Measurements from ENCODE around the gene C19orf67. TPM values are rescaled to one million over a fixed set of nuclear protein-coding genes. Genes with fewer than 3 reads are reported as not detected.
"Not testable (repeated sequence)": the region's sequence is repeated elsewhere in the genome, so short reads cannot be mapped to it uniquely, and the experiment has no call there.

C19orf67 gene
- total RNA-seq, 1 experiment from 2014 or later = not detected

DNA sequence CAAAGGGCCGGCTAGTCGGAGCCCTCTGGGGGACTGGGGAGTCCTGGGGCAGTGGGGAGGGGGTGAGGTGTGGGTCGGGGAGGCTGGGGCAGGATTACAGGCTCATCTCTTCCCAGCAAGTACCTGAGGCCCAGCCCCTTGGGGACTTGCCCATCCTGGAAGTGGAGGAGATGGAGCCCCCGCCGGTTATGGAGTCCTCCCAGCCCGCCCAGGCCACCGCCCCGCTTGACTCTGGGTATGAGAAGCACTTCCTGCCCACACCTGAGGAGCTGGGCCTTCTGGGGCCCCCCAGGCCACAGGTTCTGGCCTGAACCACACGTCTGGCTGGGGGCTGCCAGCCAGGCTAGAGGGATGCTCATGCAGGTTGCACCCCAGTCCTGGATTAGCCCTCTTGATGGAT is 33.6 kb downstream of the C19orf67 start:
- no peaks in the 10 kb centered on the region for H3F3A ChIP-seq (ENCODE audit: low read length, unreplicated experiment)
- POLR2A ChIA-PET (ENCODE audit: unreplicated experiment) = interaction anchor here (0.6 kb wide), 1 partner anchor 201 kb away, joined by 4 read pairs; no protein-coding TSS in a partner anchor
- DNase-seq (no peak), ATAC-seq (no peak)
- no peak overlapping the region for H3K4me3 ChIP-seq (ENCODE audit: low read length)
- H4K20me1 ChIP-seq (ENCODE audit: low read length) = no peaks in the 10 kb centered on the region
- no TSS peak for BruUV-seq (replicated peaks)
- H3K79me2 ChIP-seq (ENCODE audit: low read length) = no peaks in the 10 kb centered on the region
- TF ChIP-seq EZH2 (IDR thresholded peaks at IDR 0.05; ENCODE audit: low read length, unreplicated experiment) (no peak), EZH2phosphoT487 (IDR thresholded peaks at IDR 0.05; ENCODE audit: borderline replicate concordance, low read length) (no peak)
- TF ChIP-seq, protein P1, sequence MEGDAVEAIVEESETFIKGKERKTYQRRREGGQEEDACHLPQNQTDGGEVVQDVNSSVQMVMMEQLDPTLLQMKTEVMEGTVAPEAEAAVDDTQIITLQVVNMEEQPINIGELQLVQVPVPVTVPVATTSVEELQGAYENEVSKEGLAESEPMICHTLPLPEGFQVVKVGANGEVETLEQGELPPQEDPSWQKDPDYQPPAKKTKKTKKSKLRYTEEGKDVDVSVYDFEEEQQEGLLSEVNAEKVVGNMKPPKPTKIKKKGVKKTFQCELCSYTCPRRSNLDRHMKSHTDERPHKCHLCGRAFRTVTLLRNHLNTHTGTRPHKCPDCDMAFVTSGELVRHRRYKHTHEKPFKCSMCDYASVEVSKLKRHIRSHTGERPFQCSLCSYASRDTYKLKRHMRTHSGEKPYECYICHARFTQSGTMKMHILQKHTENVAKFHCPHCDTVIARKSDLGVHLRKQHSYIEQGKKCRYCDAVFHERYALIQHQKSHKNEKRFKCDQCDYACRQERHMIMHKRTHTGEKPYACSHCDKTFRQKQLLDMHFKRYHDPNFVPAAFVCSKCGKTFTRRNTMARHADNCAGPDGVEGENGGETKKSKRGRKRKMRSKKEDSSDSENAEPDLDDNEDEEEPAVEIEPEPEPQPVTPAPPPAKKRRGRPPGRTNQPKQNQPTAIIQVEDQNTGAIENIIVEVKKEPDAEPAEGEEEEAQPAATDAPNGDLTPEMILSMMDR (conservative IDR thresholded peaks at IDR 0.05; ENCODE audit: low read depth, low read length) = no peak
- H3K9me2 ChIP-seq (replicated peaks; ENCODE audit: low read length) = no peaks in the 10 kb centered on the region
- no peak overlapping the region for H3K9ac ChIP-seq (ENCODE audit: low read length)
- peaks cover 6% of the 10 kb centered on the region for H3K36me3 ChIP-seq (ENCODE audit: low read depth, low read length)
- peaks cover 4% of the 10 kb centered on the region; the same call in 1 of the 2 replicates for H3K9me3 ChIP-seq (ENCODE audit: low read length)
- no peaks in the 10 kb centered on the region for H3K4me1 ChIP-seq (ENCODE audit: insufficient read depth, low read length)
- CTCF ChIA-PET = no interaction called here
- H3K27ac ChIP-seq (ENCODE audit: low read length) = no peak overlapping the region
- intact Hi-C loops (cut with micrococcal nuclease) = no loop called here
- H3K4me2 ChIP-seq (ENCODE audit: low read length) = no peak overlapping the region
- no peaks in the 10 kb centered on the region for H3K27me3 ChIP-seq (ENCODE audit: low read length)
- no peak overlapping the region for H2AFZ ChIP-seq (ENCODE audit: low read length)

GRCh38 chr19:14050961-14051360 is 34.6 kb downstream of the C19orf67 start:
- H2AFZ ChIP-seq (ENCODE audit: low read length); H3K4me2 ChIP-seq (ENCODE audit: low read length); H3K36me3 ChIP-seq (ENCODE audit: low read depth, low read length); H3K4me3 ChIP-seq (ENCODE audit: low read length); CTCF ChIA-PET; intact Hi-C loops (cut with micrococcal nuclease); DNase-seq; H3F3A ChIP-seq (ENCODE audit: low read length, unreplicated experiment); H3K9ac ChIP-seq (ENCODE audit: low read length); H3K4me1 ChIP-seq (ENCODE audit: insufficient read depth, low read length); H4K20me1 ChIP-seq (ENCODE audit: low read length); H3K27me3 ChIP-seq (ENCODE audit: low read length); H3K9me3 ChIP-seq (ENCODE audit: low read length); H3K79me2 ChIP-seq (ENCODE audit: low read length); H3K9me2 ChIP-seq (replicated peaks; ENCODE audit: low read length); H3K27ac ChIP-seq (ENCODE audit: low read length); ATAC-seq; POLR2A ChIA-PET (ENCODE audit: unreplicated experiment); BruUV-seq (replicated peaks): not testable (repeated sequence)

DNA sequence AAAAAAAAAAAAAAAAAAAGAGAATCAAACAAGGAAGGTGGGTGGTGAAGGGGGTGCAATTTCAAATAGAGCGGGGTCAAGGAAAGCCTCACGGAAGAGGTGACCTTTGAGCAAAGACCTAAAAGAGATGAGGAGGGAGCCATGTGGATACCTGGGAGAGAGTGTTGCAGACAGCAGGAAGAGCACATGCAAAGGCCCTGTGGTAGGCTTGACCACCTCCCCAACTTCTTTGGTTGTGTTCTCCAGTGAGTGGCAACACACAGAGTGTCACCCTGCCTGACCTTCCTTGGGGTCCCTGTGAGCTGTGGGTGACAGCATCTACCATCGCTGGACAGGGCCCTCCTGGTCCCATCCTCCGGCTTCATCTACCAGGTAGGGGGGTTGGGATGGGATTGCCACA is 35.1 kb downstream of the C19orf67 start:
- intact Hi-C loops (cut with micrococcal nuclease) = no loop called here
- Histone ChIP-seq H3K36me3 (ENCODE audit: low read depth, low read length) (peaks cover 6% of the 10 kb centered on the region), H3K4me2 (ENCODE audit: low read length) (no peak overlapping the region), H4K20me1 (ENCODE audit: low read length) (no peaks in the 10 kb centered on the region), H3K27ac (ENCODE audit: low read length) (no peak overlapping the region), H3K4me3 (ENCODE audit: low read length) (no peak overlapping the region), H3K9ac (ENCODE audit: low read length) (no peak overlapping the region), H3K9me2 (replicated peaks; ENCODE audit: low read length) (no peaks in the 10 kb centered on the region), H3F3A (ENCODE audit: low read length, unreplicated experiment) (no peaks in the 10 kb centered on the region), H2AFZ (ENCODE audit: low read length) (no peak overlapping the region), H3K4me1 (ENCODE audit: insufficient read depth, low read length) (no peaks in the 10 kb centered on the region), H3K9me3 (ENCODE audit: low read length) (peaks cover 4% of the 10 kb centered on the region; the same call in 1 of the 2 replicates), H3K79me2 (ENCODE audit: low read length) (no peaks in the 10 kb centered on the region), H3K27me3 (ENCODE audit: low read length) (no peaks in the 10 kb centered on the region)
- DNase-seq (no peak), ATAC-seq (no peak)
- ChIA-PET POLR2A (ENCODE audit: unreplicated experiment) (no interaction called here), CTCF (no interaction called here)
- TF ChIP-seq EZH2phosphoT487 (IDR thresholded peaks at IDR 0.05; ENCODE audit: borderline replicate concordance, low read length) (no peak), EZH2 (IDR thresholded peaks at IDR 0.05; ENCODE audit: low read length, unreplicated experiment) (no peak)
- TF ChIP-seq, protein P1 (conservative IDR thresholded peaks at IDR 0.05; ENCODE audit: low read depth, low read length) = no peak
- BruUV-seq (replicated peaks) = no TSS peak
